Liver (tissue), 3 donors: ENCODE measurements around the gene PLA2G4E.

Experiments
- EGR1 ChIP-seq, 2 donors: IDR thresholded peaks; 2 replicates each; pipeline ENCODE4 v1.6.1; 2016 to 2018; ENCODE audit warnings: antibody characterized with exemption in 2 of 2, low read depth in 2 of 2
- GABPA ChIP-seq, 2 donors: IDR thresholded peaks in 1 of 2; conservative IDR thresholded peaks in 1 of 2; 2 replicates each; pipeline ENCODE4 v1.6.1; 2016; ENCODE audit warnings: antibody characterized with exemption in 2 of 2, mild to moderate bottlenecking in 1 of 2, moderate library complexity in 1 of 2
- RAD21 ChIP-seq, 2 donors: IDR thresholded peaks; 2 replicates each; pipeline ENCODE4 v1.6.1; 2016; ENCODE audit warnings: antibody characterized with exemption in 2 of 2, mild to moderate bottlenecking in 2 of 2
- TF ChIP-seq, protein P1 (sequence below): fragments of 150-350 bp; IDR thresholded peaks from 2 replicates; pipeline ENCODE4 v1.5.1; 2017; ENCODE audit warnings: improper control_type of control experiment, low read depth, low read length; ENCODE audit not compliant: missing input control
- TF ChIP-seq, protein P2 (sequence below): IDR thresholded peaks from 2 replicates; pipeline ENCODE4 v1.6.1; 2016; ENCODE audit warnings: antibody characterized with exemption, mild to moderate bottlenecking
- TF ChIP-seq, protein P3 (sequence below): IDR thresholded peaks from 2 replicates; pipeline ENCODE4 v1.6.1; 2016; ENCODE audit warnings: antibody characterized with exemption
- donor health status: healthy.
- donor health status: healthy.

DNA sequence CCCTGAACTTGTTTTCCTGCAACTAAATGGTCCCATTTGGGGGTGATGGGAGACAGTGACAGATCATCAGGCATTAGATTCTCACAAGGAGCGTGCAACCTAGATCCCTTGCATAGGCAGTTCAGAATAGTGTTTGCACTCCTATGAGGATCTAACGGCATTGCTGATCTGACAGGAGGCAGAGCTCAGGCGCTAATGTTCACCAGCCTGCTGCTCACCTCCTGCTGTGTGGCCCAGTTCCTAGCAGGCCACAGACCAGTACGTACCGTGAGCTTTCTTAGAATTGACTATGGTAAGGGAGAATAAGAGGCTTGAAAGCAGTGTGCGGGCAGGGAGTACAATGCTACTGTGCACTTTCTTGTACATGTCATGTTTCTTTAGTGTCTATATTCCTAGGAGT is 17.6 kb upstream of the PLA2G4E start:
- TF ChIP-seq, protein P1, sequence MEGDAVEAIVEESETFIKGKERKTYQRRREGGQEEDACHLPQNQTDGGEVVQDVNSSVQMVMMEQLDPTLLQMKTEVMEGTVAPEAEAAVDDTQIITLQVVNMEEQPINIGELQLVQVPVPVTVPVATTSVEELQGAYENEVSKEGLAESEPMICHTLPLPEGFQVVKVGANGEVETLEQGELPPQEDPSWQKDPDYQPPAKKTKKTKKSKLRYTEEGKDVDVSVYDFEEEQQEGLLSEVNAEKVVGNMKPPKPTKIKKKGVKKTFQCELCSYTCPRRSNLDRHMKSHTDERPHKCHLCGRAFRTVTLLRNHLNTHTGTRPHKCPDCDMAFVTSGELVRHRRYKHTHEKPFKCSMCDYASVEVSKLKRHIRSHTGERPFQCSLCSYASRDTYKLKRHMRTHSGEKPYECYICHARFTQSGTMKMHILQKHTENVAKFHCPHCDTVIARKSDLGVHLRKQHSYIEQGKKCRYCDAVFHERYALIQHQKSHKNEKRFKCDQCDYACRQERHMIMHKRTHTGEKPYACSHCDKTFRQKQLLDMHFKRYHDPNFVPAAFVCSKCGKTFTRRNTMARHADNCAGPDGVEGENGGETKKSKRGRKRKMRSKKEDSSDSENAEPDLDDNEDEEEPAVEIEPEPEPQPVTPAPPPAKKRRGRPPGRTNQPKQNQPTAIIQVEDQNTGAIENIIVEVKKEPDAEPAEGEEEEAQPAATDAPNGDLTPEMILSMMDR, result no peak
- TF ChIP-seq, protein P2, sequence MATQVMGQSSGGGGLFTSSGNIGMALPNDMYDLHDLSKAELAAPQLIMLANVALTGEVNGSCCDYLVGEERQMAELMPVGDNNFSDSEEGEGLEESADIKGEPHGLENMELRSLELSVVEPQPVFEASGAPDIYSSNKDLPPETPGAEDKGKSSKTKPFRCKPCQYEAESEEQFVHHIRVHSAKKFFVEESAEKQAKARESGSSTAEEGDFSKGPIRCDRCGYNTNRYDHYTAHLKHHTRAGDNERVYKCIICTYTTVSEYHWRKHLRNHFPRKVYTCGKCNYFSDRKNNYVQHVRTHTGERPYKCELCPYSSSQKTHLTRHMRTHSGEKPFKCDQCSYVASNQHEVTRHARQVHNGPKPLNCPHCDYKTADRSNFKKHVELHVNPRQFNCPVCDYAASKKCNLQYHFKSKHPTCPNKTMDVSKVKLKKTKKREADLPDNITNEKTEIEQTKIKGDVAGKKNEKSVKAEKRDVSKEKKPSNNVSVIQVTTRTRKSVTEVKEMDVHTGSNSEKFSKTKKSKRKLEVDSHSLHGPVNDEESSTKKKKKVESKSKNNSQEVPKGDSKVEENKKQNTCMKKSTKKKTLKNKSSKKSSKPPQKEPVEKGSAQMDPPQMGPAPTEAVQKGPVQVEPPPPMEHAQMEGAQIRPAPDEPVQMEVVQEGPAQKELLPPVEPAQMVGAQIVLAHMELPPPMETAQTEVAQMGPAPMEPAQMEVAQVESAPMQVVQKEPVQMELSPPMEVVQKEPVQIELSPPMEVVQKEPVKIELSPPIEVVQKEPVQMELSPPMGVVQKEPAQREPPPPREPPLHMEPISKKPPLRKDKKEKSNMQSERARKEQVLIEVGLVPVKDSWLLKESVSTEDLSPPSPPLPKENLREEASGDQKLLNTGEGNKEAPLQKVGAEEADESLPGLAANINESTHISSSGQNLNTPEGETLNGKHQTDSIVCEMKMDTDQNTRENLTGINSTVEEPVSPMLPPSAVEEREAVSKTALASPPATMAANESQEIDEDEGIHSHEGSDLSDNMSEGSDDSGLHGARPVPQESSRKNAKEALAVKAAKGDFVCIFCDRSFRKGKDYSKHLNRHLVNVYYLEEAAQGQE, result no peak
- TF ChIP-seq, protein P3, sequence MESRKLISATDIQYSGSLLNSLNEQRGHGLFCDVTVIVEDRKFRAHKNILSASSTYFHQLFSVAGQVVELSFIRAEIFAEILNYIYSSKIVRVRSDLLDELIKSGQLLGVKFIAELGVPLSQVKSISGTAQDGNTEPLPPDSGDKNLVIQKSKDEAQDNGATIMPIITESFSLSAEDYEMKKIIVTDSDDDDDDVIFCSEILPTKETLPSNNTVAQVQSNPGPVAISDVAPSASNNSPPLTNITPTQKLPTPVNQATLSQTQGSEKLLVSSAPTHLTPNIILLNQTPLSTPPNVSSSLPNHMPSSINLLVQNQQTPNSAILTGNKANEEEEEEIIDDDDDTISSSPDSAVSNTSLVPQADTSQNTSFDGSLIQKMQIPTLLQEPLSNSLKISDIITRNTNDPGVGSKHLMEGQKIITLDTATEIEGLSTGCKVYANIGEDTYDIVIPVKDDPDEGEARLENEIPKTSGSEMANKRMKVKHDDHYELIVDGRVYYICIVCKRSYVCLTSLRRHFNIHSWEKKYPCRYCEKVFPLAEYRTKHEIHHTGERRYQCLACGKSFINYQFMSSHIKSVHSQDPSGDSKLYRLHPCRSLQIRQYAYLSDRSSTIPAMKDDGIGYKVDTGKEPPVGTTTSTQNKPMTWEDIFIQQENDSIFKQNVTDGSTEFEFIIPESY, result no peak
- TF ChIP-seq RAD21 (IDR thresholded peaks at IDR 0.05) (no peak), EGR1 (IDR thresholded peaks at IDR 0.05; ENCODE audit: low read depth in 2 of 2) (no peak), GABPA (IDR thresholded peaks at IDR 0.05 in 1 of 2, conservative IDR thresholded peaks at IDR 0.05 in 1 of 2) (no peak)
